Tibial nerve (tissue), 3 donors: ENCODE data around the gene DNAAF3.

Source experiments
- CTCF ChIP-seq, 5 experiments: fragments of 200-600 bp in 3 of 5; fragments of 450-650 bp in 2 of 5; sonication (generic) in 3 of 5; IDR thresholded peaks; one replicate each; pipeline ENCODE4 v1.5.1; 2016 to 2019; ENCODE audit warnings: antibody characterized with exemption in 5 of 5, mild to moderate bottlenecking in 3 of 5, moderate library complexity in 2 of 5
- POLR2A ChIP-seq, 2 donors: fragments of 450-650 bp; IDR thresholded peaks; one replicate each; pipeline ENCODE4 v1.6.1; 2017; ENCODE audit warnings: antibody characterized with exemption in 2 of 2, mild to moderate bottlenecking in 2 of 2, moderate library complexity in 2 of 2

GRCh38 chr19:55146705-55147273 lies 19.6 kb downstream of the DNAAF3 start:
- TF ChIP-seq CTCF (IDR thresholded peaks at IDR 0.05) (no peak), POLR2A (IDR thresholded peaks at IDR 0.05) (no peak)
